Fibroblast of skin of left quadriceps (primary cell): ENCODE measurements around the gene CA7.
"Not testable (repeated sequence)": the region's sequence is repeated elsewhere in the genome, so short reads cannot be mapped to it uniquely, and the experiment has no call there.

ENCODE experiments used
- DNase-seq, 2 experiments: peaks; one replicate each; pipeline ENCODE4 v3.0.0-alpha.2; 2013; ENCODE audit warnings: low read depth in 2 of 2

CA7 gene

GRCh38 chr16:66873685-66874055, 29.5 kb downstream of the CA7 start:
- DNase-seq: no peak

- peak in 1 of 2 experiments; percentile 9 for DNase-seq
Measured at GRCh38 chr16:66874079-66874775, 30.0 kb downstream of the CA7 start.

- no peak for DNase-seq
Measured at GRCh38 chr16:66878067-66878466, 33.9 kb downstream of the CA7 start.

- DNase-seq: peak; percentile 90
Measured at GRCh38 chr16:66880288-66881013, 36.2 kb downstream of the CA7 start, which contains the start of gene PDP2. Gene PDP2 (plus strand): TSS chr16:66880515. CDS start chr16:66884285, 3,770 bp downstream.

GRCh38 chr16:66881014-66881417, 36.8 kb downstream of the CA7 start:
- DNase-seq: no peak

- DNase-seq: no peak
Measured at GRCh38 chr16:66881560-66881959, 37.3 kb downstream of the CA7 start.

- no peak for DNase-seq
Measured at GRCh38 chr16:66881964-66882508, 37.8 kb downstream of the CA7 start.

- DNase-seq: no peak
Measured at GRCh38 chr16:66882702-66883101, 38.5 kb downstream of the CA7 start.

- DNase-seq: no peak
Measured at GRCh38 chr16:66885491-66885890, 41.3 kb downstream of the CA7 start.

- no peak for DNase-seq
Measured at GRCh38 chr16:66886321-66886720, 42.1 kb downstream of the CA7 start.

- DNase-seq: no peak
Measured at GRCh38 chr16:66886914-66887313, 42.7 kb downstream of the CA7 start.

- no peak for DNase-seq
Measured at GRCh38 chr16:66888647-66889615, 44.7 kb downstream of the CA7 start.

GRCh38 chr16:66889622-66890021, 45.4 kb downstream of the CA7 start:
- no peak for DNase-seq

- DNase-seq: no peak
Measured at GRCh38 chr16:66890799-66891198, 46.6 kb downstream of the CA7 start.

- DNase-seq: no peak
Measured at GRCh38 chr16:66891360-66891759, 47.1 kb downstream of the CA7 start.

- no peak for DNase-seq
Measured at GRCh38 chr16:66891797-66892196, 47.6 kb downstream of the CA7 start.

GRCh38 chr16:66894055-66894454, 49.8 kb downstream of the CA7 start:
- no peak for DNase-seq

- peak; percentile 38 for DNase-seq
Measured at GRCh38 chr16:66894948-66895688, 50.9 kb downstream of the CA7 start.

- DNase-seq: no peak
Measured at GRCh38 chr16:66895689-66895979, 51.4 kb downstream of the CA7 start.

GRCh38 chr16:66895999-66896398, 51.8 kb downstream of the CA7 start:
- no peak for DNase-seq

- not testable (repeated sequence) for DNase-seq
Measured at GRCh38 chr16:66896682-66897081, 52.5 kb downstream of the CA7 start.
